PC-9 (cell line): ENCODE data around the gene PTPRG. TPM values are rescaled to one million over a fixed set of nuclear protein-coding genes. Genes with fewer than 3 reads are reported as not detected.

ENCODE experiments used
- BruUV-seq: library from RNA; stranded (reverse); fragments of 400-500 nt; replicated peaks from 2 replicates; lab custom pipeline; 2021; lab: Mats Ljungman, UMichigan
- CTCF ChIA-PET: fragments of 300-600 bp; sonication (Branson Sonifier 250); formaldehyde crosslinking; loops from one replicate; lab custom pipeline; 2022; ENCODE audit warnings: antibody characterized with exemption; lab: Charles Lee
- POLR2A ChIA-PET: fragments of 300-600 bp; sonication (Branson Sonifier 250); formaldehyde crosslinking; loops from one replicate; lab custom pipeline; 2022; ENCODE audit warnings: antibody characterized with exemption; ENCODE audit not compliant: unreplicated experiment; lab: Charles Lee
- DNase-seq, 2 experiments: peaks; one replicate each; pipeline versions ENCODE4 v3.0.0 to v3.0.0-alpha.2; 2015 to 2022; ENCODE audit warnings: mixed read lengths in 1 of 2
- H2AFZ ChIP-seq: fragments of 200-600 bp; sonication (generic); 2 replicates; pipeline ENCODE4 v1.8.1; 2017; ENCODE audit warnings: antibody characterized with exemption
- H3F3A ChIP-seq: fragments of 200-600 bp; sonication (generic); 2 replicates; pipeline ENCODE4 v1.8.1; 2017; ENCODE audit warnings: antibody characterized with exemption, mild to moderate bottlenecking, low read depth; ENCODE audit not compliant: insufficient read depth
- H3K27ac ChIP-seq: fragments of 200-600 bp; sonication (generic); 2 replicates; pipeline ENCODE4 v1.6.1; 2016; ENCODE audit warnings: mixed run types
- H3K27me3 ChIP-seq: fragments of 200-600 bp; sonication (generic); 2 replicates; pipeline ENCODE4 v1.6.1; 2016; ENCODE audit warnings: low read depth, mixed run types; ENCODE audit not compliant: insufficient read depth
- H3K36me3 ChIP-seq: fragments of 200-600 bp; sonication (generic); 2 replicates; pipeline ENCODE4 v1.6.1; 2016; ENCODE audit warnings: low read depth, mixed run types
- H3K4me1 ChIP-seq: fragments of 200-600 bp; sonication (generic); replicated peaks from 2 replicates; pipeline ENCODE4 v1.6.1; 2016; ENCODE audit warnings: mixed run types; ENCODE audit not compliant: insufficient read depth
- H3K4me2 ChIP-seq: fragments of 200-600 bp; sonication (generic); 2 replicates; pipeline ENCODE4 v1.6.1; 2017; ENCODE audit warnings: mixed run types
- H3K4me3 ChIP-seq: fragments of 200-600 bp; sonication (generic); 2 replicates; pipeline ENCODE4 v1.6.1; 2016; ENCODE audit warnings: mixed run types
- H3K79me2 ChIP-seq: fragments of 200-600 bp; sonication (generic); 2 replicates; pipeline ENCODE4 v1.6.1; 2017; ENCODE audit warnings: low read depth, mixed run types
- H3K9me2 ChIP-seq: fragments of 200-600 bp; sonication (generic); 2 replicates; pipeline ENCODE4 v1.8.1; 2017; ENCODE audit warnings: mild to moderate bottlenecking; ENCODE audit not compliant: insufficient read depth
- H3K9me3 ChIP-seq: fragments of 200-600 bp; sonication (generic); 2 replicates; pipeline ENCODE4 v1.8.1; 2016; ENCODE audit warnings: low read depth; ENCODE audit not compliant: insufficient read depth
- H4K20me1 ChIP-seq: fragments of 200-600 bp; sonication (generic); 2 replicates; pipeline ENCODE4 v1.8.1; 2017; ENCODE audit not compliant: insufficient read depth
- EZH2 ChIP-seq: fragments of 200-600 bp; sonication (generic); IDR thresholded peaks from 2 replicates; pipeline ENCODE4 v1.8.0; 2017; ENCODE audit warnings: antibody characterized with exemption, low read depth
- intact Hi-C: fragments of 100-400 bp; cut with micrococcal nuclease; formaldehyde crosslinking; loops from one replicate; pipeline ENCODE4 v1.10.0; 2022; ENCODE audit not compliant: unreplicated experiment
- total RNA-seq: library from RNA; stranded (reverse); gene quantifications from 2 replicates; pipeline ENCODE4 v1.2.3, GENCODE V29; 2021
- TF ChIP-seq, protein P1 (sequence below): fragments of 200-600 bp; sonication (generic); conservative IDR thresholded peaks from 2 replicates; pipeline ENCODE4 v1.6.1; 2017; ENCODE audit warnings: mixed run types, antibody characterized with exemption, mild to moderate bottlenecking, moderate library complexity

Gene PTPRG
- total RNA-seq, 1 experiment from 2014 or later, result 32.9 TPM

GRCh38 chr3:61910732-61911131 lies 349.4 kb downstream of the PTPRG start:
- no peaks in the 10 kb centered on the region for H3K27me3 ChIP-seq
- intact Hi-C loops, result no loop called here
- no peaks in the 10 kb centered on the region for H3F3A ChIP-seq
- H3K36me3 ChIP-seq, result no peaks in the 10 kb centered on the region
- H3K79me2 ChIP-seq, result no peaks in the 10 kb centered on the region
- H3K27ac ChIP-seq, result no peak overlapping the region
- no peaks in the 10 kb centered on the region for H3K4me1 ChIP-seq
- no TSS peak for BruUV-seq
- no peak for DNase-seq
- ChIA-PET POLR2A (no interaction called here), CTCF (no interaction called here)
- H3K9me3 ChIP-seq, result no peaks in the 10 kb centered on the region
- H4K20me1 ChIP-seq, result no peaks in the 10 kb centered on the region
- H3K9me2 ChIP-seq, result no peaks in the 10 kb centered on the region
- no peak for TF ChIP-seq EZH2
- TF ChIP-seq, protein P1, sequence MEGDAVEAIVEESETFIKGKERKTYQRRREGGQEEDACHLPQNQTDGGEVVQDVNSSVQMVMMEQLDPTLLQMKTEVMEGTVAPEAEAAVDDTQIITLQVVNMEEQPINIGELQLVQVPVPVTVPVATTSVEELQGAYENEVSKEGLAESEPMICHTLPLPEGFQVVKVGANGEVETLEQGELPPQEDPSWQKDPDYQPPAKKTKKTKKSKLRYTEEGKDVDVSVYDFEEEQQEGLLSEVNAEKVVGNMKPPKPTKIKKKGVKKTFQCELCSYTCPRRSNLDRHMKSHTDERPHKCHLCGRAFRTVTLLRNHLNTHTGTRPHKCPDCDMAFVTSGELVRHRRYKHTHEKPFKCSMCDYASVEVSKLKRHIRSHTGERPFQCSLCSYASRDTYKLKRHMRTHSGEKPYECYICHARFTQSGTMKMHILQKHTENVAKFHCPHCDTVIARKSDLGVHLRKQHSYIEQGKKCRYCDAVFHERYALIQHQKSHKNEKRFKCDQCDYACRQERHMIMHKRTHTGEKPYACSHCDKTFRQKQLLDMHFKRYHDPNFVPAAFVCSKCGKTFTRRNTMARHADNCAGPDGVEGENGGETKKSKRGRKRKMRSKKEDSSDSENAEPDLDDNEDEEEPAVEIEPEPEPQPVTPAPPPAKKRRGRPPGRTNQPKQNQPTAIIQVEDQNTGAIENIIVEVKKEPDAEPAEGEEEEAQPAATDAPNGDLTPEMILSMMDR, result no peak
- no peak overlapping the region for H2AFZ ChIP-seq
- H3K4me3 ChIP-seq, result no peak overlapping the region
- H3K4me2 ChIP-seq, result no peak overlapping the region

DNA sequence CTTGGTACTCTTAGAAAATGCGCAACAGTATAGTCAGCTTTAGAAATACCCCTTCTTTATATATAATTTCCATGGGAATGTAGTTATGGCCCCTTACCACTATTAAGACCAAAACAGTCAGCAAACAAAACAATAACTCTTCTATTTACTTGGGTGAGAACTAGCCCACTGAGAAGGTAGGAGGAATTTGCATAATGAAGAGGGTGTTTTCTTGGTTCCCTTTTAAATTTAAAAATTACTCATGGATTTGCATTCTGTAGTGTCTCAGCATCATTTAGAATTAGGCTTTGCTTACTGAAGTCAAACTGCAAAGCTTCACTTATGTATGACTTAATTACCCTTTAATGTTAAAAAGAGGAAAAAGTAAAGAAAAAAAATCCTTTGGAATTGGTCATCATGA lies 350.8 kb downstream of the PTPRG start:
- no peak overlapping the region for H3K4me3 ChIP-seq
- no peaks in the 10 kb centered on the region for H3K36me3 ChIP-seq
- no peaks in the 10 kb centered on the region for H3K79me2 ChIP-seq
- H3K4me2 ChIP-seq, result no peak overlapping the region
- ChIA-PET CTCF (no interaction called here), POLR2A (no interaction called here)
- no peaks in the 10 kb centered on the region for H3K4me1 ChIP-seq
- no peaks in the 10 kb centered on the region for H3K9me3 ChIP-seq
- BruUV-seq, result no TSS peak
- intact Hi-C loops, result no loop called here
- no peak for DNase-seq
- no peaks in the 10 kb centered on the region for H3K27me3 ChIP-seq
- no peaks in the 10 kb centered on the region for H4K20me1 ChIP-seq
- TF ChIP-seq, protein P1, result no peak
- TF ChIP-seq EZH2, result no peak
- H2AFZ ChIP-seq, result no peak overlapping the region
- no peaks in the 10 kb centered on the region for H3F3A ChIP-seq
- no peaks in the 10 kb centered on the region for H3K9me2 ChIP-seq
- no peak overlapping the region for H3K27ac ChIP-seq

- Histone ChIP-seq H3K27me3 (no peaks in the 10 kb centered on the region), H3K4me2 (no peak overlapping the region), H3K27ac (no peak overlapping the region), H3K4me1 (no peaks in the 10 kb centered on the region), H3K9me2 (no peaks in the 10 kb centered on the region), H3K79me2 (no peaks in the 10 kb centered on the region), H3K4me3 (no peak overlapping the region), H3K9me3 (no peaks in the 10 kb centered on the region), H4K20me1 (no peaks in the 10 kb centered on the region), H3F3A (no peaks in the 10 kb centered on the region), H2AFZ (no peak overlapping the region), H3K36me3 (no peaks in the 10 kb centered on the region)
- CTCF ChIA-PET, result no interaction called here
- POLR2A ChIA-PET, result interaction anchor here (0.5 kb wide), 1 partner anchor 19 kb away, joined by 7 read pairs; no protein-coding TSS in a partner anchor
- no peak for TF ChIP-seq EZH2
- TF ChIP-seq, protein P1, result no peak
- intact Hi-C loops, result no loop called here
- no TSS peak for BruUV-seq
- no peak for DNase-seq
Observed at GRCh38 chr3:61913701-61914100, 352.3 kb downstream of the PTPRG start.
